IPS-NIHi7 (cell line): ENCODE results near the gene CETN2.
A peak's percentile ranks its signal among the peaks of the same experiment; 100 is the strongest.
"Not testable (repeated sequence)": the region's sequence is repeated elsewhere in the genome, so short reads cannot be mapped to it uniquely, and the experiment has no call there.

Experiments used
- DNase-seq: peaks from one replicate; pipeline ENCODE4 v3.0.0; 2012; ENCODE audit warnings: mixed read lengths; ENCODE audit errors: extremely low spot score

The CETN2 gene

GRCh38 chrX:152832520-152832919, 2.0 kb upstream of the CETN2 start:
- no peak for DNase-seq

DNA sequence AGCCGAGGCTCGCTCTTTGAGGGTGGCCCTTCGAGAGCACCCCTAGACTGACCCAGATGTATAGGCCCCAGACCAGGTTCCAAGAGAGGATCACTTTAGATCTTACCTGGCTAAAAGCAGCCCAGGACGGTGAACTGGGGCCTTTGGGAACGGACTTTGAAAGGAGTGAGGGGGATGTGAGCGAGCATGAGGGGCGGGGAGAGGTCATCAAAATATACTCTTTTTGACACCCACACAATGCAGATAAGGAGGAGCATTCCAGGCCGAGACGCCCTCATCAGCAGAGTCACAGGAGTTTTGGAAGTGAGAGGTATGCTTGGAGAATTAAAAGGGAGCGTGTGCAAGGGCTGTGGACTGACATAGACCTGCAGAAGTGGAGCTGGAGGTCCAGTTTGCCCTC, 834 bp upstream of the CETN2 start:
- DNase-seq: no peak

DNA sequence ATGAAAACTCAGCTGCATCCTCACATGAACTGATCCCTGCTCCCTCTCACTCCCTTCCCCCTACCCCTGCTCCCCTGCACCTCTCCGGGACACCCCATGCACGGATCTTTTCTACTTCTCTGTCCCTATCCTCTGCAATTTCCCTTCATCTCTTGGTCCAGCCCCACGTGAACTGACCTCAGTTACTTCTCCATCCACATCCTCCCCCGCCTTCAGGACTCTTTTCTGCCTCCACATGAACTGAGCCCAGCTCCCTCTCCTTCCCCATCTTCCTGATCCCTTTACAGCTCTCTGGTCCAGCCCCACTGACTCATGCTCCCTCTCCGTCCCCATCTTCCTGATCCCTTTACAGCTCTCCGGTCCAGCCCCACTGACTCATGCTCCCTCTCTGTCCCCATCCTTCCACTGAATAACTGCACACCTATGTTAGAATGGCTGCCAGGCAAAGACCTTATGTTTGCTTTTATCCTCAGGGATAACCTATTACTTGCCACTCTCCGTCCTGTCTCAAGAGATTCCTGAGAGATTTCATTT, 5.6 kb downstream of the CETN2 start:
- no peak for DNase-seq

- no peak for DNase-seq
These were observed 6.9 kb downstream of the CETN2 start for GRCh38 chrX:152823657-152824056.

GRCh38 chrX:152822383-152823086, 8.0 kb downstream of the CETN2 start:
- DNase-seq: no peak

GRCh38 chrX:152821145-152821765, 9.3 kb downstream of the CETN2 start:
- peak; percentile 52 for DNase-seq

- DNase-seq: no peak
These were observed 10.8 kb downstream of the CETN2 start for GRCh38 chrX:152819732-152820131.

GRCh38 chrX:152819266-152819665, 11.3 kb downstream of the CETN2 start:
- no peak for DNase-seq

DNA sequence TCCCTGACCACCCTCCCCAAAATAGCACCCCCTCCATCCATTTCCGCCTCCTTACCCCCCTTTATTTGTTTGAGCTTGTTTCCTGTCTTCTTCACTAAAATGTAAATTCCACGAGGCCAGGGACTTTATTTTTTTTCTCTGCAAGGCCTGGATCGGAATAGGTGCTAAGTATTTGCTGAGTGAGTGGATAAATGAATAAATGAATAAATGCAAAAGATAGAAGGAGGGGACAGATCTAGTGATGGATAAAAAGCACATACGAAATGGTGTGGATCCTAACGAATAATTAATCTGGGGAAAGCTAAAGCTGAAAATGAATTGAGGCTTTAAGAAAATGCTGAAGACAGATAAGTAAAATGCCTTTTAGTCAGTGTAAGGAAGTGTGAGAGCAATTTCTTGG, 12.2 kb downstream of the CETN2 start:
- no peak for DNase-seq

- DNase-seq: peak; percentile 24
These were observed 13.3 kb downstream of the CETN2 start for GRCh38 chrX:152817078-152817764.

- DNase-seq: no peak
These were observed 16.5 kb downstream of the CETN2 start for GRCh38 chrX:152814048-152814447.

- DNase-seq: no peak
These were observed 17.4 kb downstream of the CETN2 start for GRCh38 chrX:152813206-152813605.

- DNase-seq: no peak
These were observed 20.2 kb downstream of the CETN2 start for GRCh38 chrX:152810403-152810802.

DNA sequence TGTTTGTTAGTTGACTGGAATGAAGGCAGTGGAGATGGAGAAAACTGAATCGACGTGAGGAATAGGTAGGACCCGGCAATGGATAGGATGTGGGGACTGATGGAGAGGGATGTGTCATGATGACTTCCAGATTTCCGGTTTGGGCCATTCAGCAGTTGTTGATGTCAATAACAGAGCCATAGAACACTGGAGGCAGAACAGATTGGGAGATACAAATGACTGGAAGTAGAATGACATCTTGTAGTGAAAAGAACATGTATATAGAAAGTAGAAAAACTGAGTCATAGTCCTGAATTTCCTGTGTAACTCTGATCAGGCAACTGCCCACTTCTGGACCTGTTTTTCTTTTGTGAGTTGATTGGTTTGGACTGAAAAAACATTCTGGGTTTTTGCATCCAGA, 24.5 kb downstream of the CETN2 start:
- no peak for DNase-seq

DNA sequence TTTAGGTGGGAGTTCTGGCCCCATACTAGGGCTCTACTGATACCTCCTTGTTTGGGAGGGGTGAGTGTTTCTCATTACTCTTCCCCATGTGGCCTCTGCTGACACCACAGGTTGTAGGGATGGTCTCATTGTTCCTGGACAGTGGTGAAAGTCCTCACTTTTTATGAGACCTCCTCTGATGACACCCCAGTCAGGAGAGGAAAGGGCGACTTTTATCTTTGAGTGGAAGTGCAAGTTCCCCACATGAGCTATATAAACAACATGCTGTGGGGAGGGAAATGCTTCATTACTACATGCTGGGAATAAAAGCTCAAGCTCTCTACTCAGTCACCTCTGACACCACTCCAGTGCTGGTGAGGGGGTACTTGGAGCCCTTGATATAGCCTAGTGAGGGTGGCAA, 31.6 kb downstream of the CETN2 start:
- no peak for DNase-seq

GRCh38 chrX:152787062-152787461, 43.5 kb downstream of the CETN2 start:
- DNase-seq: not testable (repeated sequence)
